ENCODE results near the gene THSD4.

Gene THSD4

DNA sequence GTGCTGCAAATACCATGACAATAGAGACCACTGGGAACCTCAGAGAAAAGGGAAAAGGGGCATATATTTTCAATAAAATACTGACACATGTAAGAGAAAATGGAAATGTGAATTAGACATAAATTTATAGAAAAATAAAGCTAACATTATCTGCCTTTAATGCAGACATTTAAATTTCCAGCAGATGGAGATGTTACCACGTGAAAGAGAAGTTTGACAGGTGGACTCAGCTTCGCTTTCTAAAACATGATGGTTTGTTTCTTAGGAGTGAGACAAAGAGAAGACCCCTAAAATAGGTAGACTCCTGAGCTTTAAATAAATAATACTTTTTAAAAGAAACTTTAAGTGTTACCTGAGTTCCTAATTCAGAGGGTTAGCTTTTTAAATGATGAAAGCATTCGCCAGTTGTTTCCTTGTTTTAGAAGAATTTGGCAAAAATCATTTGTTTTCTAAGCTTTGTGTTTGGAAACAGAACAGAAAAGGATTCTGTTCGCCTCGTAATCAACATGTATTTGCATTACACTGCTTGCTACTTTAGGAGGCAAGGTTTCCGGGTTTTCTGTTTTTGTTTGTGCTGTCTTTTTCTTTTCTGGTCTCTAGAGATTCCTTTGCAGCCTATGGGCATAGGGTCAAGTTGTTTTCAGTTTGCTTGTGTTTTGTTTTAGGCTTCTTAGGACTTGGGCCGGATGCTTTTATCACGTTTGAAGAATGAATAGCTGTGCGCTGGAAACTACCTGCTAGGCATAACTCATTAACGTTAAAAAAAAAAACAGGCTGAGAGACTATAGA lies 271.4 kb downstream of the THSD4 start:
- TF ChIP-seq, protein P1, sequence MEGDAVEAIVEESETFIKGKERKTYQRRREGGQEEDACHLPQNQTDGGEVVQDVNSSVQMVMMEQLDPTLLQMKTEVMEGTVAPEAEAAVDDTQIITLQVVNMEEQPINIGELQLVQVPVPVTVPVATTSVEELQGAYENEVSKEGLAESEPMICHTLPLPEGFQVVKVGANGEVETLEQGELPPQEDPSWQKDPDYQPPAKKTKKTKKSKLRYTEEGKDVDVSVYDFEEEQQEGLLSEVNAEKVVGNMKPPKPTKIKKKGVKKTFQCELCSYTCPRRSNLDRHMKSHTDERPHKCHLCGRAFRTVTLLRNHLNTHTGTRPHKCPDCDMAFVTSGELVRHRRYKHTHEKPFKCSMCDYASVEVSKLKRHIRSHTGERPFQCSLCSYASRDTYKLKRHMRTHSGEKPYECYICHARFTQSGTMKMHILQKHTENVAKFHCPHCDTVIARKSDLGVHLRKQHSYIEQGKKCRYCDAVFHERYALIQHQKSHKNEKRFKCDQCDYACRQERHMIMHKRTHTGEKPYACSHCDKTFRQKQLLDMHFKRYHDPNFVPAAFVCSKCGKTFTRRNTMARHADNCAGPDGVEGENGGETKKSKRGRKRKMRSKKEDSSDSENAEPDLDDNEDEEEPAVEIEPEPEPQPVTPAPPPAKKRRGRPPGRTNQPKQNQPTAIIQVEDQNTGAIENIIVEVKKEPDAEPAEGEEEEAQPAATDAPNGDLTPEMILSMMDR (conservative IDR thresholded peaks at IDR 0.05) = peak; percentile 77
- TF ChIP-seq ZFX (IDR thresholded peaks at IDR 0.05) = no peak
- no peak overlapping the region for H3K27ac ChIP-seq

DNA sequence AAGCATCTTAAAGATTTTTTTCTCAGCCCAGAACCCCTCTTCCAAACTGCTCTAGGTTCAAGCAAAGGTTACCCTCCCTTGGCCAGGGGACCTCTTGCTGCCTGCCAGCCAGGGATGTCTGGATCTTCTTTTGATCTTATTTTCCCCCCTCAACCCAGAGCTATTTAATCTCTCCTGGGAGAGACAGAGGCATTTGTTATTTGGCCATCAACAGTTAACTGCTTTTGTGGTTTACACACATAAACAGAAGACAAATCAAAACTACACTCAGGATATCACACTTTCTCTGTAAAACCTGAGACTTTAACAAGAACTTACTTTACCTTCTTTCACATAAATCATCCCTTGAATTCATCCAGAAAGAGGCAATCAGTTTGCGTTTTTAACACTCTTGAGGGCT lies 272.5 kb downstream of the THSD4 start:
- H3K27ac ChIP-seq = no peak overlapping the region
- TF ChIP-seq, protein P1 (conservative IDR thresholded peaks at IDR 0.05) = no peak
- no peak for TF ChIP-seq ZFX (IDR thresholded peaks at IDR 0.05)

- peak overlapping the region; percentile 70 for H3K27ac ChIP-seq
- TF ChIP-seq, protein P1 (conservative IDR thresholded peaks at IDR 0.05) = no peak
- no peak for TF ChIP-seq ZFX (IDR thresholded peaks at IDR 0.05)
These were observed 274.8 kb downstream of the THSD4 start for GRCh38 chr15:71390096-71390495.

DNA sequence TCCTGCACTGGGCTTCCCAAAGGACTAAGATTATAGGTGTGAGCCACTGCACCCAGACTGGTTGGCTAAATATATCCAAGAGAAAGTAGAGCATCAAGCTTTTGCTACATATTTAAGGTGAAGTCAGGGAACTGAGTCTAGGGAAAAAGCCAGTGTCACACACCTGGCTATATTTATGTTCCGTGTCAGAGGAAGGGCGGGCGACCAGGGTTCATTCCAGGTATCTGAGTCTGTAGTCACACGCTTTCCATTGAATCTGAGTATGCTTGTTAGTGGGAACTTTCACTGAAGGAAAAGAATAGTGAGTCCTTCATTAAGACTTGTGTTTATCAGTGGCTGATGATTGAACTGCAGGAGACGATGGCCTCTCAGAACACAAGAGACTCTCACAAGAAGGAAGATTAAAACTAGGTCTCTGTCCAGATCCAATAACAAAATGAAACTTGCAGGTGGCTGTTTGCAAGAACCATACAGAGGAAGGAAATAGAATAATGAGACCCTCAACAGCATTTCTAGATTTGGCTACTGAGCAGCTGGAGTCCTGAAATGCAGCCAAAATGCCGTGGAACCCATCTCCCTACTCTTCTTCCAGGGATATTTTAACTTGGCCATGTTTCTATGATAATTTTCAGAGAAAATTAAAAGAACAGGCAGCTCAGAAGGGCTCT lies 276.3 kb downstream of the THSD4 start:
- H3K27ac ChIP-seq = peak overlapping the region; percentile 13
- TF ChIP-seq, protein P1 (conservative IDR thresholded peaks at IDR 0.05) = no peak
- no peak for TF ChIP-seq ZFX (IDR thresholded peaks at IDR 0.05)

- no peak for TF ChIP-seq ZFX (IDR thresholded peaks at IDR 0.05)
- TF ChIP-seq, protein P1 (conservative IDR thresholded peaks at IDR 0.05) = no peak
- H3K27ac ChIP-seq = no peak overlapping the region
These were observed 277.6 kb downstream of the THSD4 start for GRCh38 chr15:71392861-71393283.

DNA sequence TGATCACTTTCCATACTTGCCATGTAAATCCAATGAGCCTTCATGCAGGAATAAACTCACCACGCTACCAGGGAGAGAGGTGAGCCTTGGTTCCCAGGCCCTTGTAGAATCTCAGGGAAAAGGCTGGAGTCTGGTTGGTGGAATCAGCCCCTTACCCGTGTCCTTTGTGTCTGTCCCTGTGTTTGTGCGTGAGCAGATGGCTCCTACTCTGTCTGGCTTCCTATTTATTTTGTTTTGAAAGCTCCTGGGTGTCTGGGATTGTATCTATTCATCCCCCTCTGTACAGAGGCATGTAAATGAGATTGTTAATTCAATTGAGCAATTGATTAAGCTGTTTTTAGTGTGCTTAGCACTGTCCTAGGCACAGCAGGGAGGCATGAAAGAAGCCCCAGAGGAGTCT lies 278.1 kb downstream of the THSD4 start:
- TF ChIP-seq ZFX (IDR thresholded peaks at IDR 0.05) = no peak
- TF ChIP-seq, protein P1 (conservative IDR thresholded peaks at IDR 0.05) = no peak
- no peak overlapping the region for H3K27ac ChIP-seq

- no peak overlapping the region for H3K27ac ChIP-seq
- TF ChIP-seq ZFX (IDR thresholded peaks at IDR 0.05) = no peak
- TF ChIP-seq, protein P1 (conservative IDR thresholded peaks at IDR 0.05) = no peak
These were observed 281.4 kb downstream of the THSD4 start for GRCh38 chr15:71396536-71397125.

Measured in C4-2B (cell line).